GM12864 (cell line): ENCODE data around the gene SLC7A5.
"Not testable (repeated sequence)": the region's sequence is repeated elsewhere in the genome, so short reads cannot be mapped to it uniquely, and the experiment has no call there.

Experiments used
- DNase-seq: peaks from one replicate; pipeline ENCODE4 v3.0.0-alpha.2; 2011; ENCODE audit warnings: low read depth
- H3K4me3 ChIP-seq: 2 replicates; pipeline ENCODE4 v1.5.1; 2011; ENCODE audit warnings: mild to moderate bottlenecking, low read depth, low read length, control low read depth
- TF ChIP-seq, protein P1 (sequence below): IDR thresholded peaks from 2 replicates; pipeline ENCODE4 v1.5.1; 2011; ENCODE audit warnings: low read depth, mild to moderate bottlenecking, moderate library complexity, low read length, control low read depth, inconsistent platforms; ENCODE audit errors: missing control alignments

The SLC7A5 gene

DNA sequence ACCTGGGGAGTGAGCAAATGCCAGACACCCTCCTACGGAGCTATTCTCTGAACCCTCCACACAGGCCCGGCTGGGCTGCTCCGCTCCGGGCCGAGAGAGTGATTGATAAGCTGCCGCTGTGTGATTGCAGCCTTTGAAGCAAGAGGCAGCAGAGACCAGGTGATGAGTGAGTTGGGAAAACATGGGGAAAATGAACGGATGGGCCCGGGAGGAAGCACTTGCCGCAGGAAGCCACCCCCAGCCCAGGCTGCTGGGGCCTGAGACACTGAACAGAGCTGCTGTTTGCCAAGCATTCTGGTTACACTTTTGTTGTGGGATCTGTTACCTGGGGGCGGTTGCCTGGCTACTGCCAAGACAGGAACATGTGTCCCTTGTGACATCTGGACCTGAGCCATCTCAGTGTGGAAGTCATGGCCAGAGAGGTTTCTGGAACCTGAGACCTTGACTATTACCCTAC is 57.1 kb downstream of the SLC7A5 start:
- TF ChIP-seq, protein P1, sequence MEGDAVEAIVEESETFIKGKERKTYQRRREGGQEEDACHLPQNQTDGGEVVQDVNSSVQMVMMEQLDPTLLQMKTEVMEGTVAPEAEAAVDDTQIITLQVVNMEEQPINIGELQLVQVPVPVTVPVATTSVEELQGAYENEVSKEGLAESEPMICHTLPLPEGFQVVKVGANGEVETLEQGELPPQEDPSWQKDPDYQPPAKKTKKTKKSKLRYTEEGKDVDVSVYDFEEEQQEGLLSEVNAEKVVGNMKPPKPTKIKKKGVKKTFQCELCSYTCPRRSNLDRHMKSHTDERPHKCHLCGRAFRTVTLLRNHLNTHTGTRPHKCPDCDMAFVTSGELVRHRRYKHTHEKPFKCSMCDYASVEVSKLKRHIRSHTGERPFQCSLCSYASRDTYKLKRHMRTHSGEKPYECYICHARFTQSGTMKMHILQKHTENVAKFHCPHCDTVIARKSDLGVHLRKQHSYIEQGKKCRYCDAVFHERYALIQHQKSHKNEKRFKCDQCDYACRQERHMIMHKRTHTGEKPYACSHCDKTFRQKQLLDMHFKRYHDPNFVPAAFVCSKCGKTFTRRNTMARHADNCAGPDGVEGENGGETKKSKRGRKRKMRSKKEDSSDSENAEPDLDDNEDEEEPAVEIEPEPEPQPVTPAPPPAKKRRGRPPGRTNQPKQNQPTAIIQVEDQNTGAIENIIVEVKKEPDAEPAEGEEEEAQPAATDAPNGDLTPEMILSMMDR = no peak
- DNase-seq = no peak
- no peak overlapping the region for H3K4me3 ChIP-seq

DNA sequence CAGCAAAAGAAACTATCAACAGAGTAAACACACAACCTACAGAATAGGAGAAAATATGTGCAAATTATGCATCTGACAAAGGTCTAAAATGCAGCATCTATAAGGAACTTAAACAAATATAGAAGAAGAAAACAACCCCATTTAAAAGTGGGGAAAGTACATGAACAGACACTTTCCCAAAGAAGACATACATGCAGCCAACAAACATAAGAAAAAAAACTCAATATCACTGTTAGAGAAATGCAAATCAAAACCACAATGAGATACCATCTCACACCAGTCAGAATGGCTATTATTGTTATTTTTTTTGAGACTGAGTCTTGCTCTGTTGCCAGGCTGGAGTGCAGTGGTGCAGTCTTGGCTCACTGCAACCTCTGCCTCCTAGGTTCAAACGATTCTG is 57.9 kb downstream of the SLC7A5 start:
- DNase-seq, H3K4me3 ChIP-seq: not testable (repeated sequence)

DNA sequence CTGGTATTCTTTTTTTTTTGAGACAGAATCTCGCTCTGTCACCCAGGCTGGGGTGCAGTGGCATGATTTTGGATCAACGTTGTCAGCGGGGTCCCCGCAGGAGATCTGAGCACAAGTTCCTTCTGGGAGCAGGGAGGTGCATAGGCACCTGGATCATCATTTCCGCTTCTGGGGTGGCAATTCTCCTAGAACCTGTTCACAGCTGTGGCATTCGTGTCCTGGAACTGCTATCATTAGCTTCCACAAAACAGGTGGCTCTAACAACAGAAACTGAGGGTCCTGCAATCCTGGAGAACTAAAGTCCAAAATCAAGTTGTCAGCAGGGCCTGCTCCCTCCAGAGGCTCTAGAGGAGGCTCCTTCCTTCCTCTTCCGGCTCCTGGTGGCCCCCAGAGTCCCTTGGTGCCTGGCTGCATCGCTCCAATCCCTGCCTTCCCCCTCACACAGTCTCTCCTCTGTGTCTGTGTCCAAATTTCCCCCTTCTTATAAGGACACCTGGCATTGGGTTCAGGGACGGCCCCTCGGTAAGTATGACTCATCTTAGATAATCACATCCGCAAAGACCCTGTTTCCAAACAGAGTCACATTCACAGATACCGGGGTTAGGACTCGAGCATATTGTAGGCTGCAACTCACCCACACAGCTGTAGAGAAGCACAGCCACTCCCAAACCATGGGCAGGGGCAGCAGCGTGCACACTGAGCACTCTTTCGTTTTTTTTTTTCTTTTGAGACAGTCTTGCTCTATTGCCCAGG is 60.0 kb downstream of the SLC7A5 start:
- DNase-seq = peak; percentile 92
- H3K4me3 ChIP-seq = peak overlapping the region; percentile 41
- TF ChIP-seq, protein P1 = no peak

DNA sequence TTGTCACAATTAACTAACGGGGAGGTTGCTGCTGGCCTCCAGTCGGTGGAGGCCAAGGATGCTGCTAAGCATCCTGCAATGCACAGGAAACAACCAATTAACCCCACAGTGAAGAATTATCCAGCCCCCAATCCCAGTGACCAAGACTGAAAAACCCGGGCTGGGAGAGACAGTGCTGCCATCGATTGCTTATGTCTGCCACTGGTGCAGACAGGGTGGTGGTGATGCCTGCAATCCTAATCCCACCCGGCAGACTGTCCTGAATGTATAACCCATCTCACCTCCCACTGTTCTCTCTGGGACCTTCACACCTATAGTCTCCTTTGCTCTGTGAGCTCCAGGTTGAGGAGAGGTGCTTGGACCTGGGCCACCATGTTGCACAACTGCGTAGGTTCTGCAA is 61.2 kb downstream of the SLC7A5 start:
- no peak overlapping the region for H3K4me3 ChIP-seq
- TF ChIP-seq, protein P1 = no peak
- DNase-seq = no peak

DNA sequence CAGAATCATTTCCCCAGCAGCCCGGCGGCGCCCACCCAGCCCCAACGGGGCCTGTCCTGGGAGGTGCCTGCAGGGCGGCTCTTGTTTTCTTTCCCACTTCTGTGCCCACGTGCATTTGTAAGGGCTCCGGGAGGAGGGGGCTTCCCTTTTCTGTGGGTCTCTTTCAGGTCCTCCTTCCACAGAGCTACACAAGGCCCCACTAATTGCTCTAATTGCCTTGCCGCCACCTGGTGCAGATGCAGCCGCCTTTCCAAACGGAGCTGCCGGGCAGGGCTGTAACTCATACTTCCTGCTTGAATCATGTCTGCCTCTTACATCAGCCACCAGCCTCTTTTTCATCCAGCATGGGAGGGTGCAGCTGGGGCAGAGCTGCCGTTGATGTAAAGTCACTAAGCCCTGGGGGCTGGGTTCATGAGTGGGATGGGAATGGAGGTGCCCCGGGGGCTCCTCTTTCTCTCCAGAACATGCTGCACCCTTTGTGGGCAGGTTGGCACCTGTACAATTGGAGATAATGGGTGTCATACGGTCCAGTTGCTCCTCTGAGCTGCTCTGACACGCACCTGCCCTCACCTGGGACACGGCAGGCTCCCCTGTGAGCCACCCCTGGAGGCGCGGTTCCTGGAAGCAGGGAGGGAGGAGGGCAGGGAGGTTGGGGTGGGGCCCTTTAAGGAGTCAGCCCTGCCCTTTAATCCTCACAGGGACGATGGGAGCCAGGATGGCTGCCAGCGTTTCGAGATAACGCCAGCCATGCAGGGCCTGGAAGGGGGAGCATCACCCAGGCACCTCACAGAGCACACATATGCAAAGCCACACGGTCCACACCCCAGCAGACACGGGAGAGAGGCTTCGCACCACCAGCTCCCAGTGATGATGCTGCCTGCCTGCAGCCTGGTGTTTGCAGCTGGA is 62.4 kb downstream of the SLC7A5 start:
- TF ChIP-seq, protein P1 = no peak
- peak overlapping the region; percentile 28 for H3K4me3 ChIP-seq
- DNase-seq = peak; percentile 53

DNA sequence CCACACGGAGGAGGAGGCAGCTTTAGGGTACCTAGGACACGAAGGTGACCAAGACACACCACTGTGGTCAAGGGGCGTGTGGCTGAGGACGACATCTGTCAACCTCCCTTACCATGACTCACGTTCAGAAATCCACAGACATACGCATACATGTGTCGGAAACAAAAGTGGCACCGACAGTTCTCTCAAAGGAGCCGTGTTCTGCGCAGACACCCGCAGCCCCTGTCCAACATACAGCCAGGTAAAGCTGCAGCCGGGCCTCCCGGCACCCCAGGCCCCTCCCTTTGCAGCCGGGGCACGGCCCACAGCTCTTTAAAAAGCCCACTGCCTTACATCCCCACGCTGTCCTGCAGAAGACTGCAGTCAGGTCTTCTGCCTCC is 63.1 kb downstream of the SLC7A5 start:
- H3K4me3 ChIP-seq = peak overlapping the region; percentile 28
- TF ChIP-seq, protein P1 = no peak
- DNase-seq = no peak

DNA sequence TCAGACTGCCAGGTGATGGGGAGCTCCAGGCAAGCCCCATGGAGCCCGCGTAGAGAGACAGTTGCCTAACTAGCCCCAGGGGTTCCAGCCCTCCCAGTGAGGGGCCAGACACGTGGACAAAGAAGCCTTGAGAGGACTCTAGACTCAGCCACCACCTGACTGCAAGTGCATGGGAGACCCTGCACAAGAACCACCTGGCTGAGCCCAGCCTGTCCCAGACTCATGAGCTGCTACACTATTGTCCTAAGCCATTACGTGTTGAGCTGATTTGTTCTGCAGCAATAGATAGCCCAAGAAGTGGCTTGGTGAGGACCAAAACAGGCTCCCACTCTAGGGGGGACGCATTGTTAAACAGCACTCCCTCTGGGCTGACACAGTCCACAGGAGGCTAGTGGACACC is 65.9 kb downstream of the SLC7A5 start:
- TF ChIP-seq, protein P1 = no peak
- H3K4me3 ChIP-seq = no peak overlapping the region
- DNase-seq = no peak
